ENCODE data around the gene B4GALNT1. TPM values are rescaled to one million over a fixed set of nuclear protein-coding genes. Genes with fewer than 3 reads are reported as not detected.
A peak's percentile ranks its signal among the peaks of the same experiment; 100 is the strongest.

The B4GALNT1 gene
- total RNA-seq, 1 donor from 2014 or later = 5.6 TPM

GRCh38 chr12:57584690-57585089 is 48.3 kb downstream of the B4GALNT1 start:
- peaks cover 16% of the 10 kb centered on the region for H3K27me3 Mint-ChIP-seq (ENCODE audit: unreplicated experiment)
- H3K4me1 Mint-ChIP-seq (ENCODE audit: unreplicated experiment) = no peaks in the 10 kb centered on the region
- DNase-seq (ENCODE audit: extremely low spot score, unreplicated experiment) = no peak
- H3K36me3 Mint-ChIP-seq (ENCODE audit: unreplicated experiment) = no peaks in the 10 kb centered on the region
- H3K4me3 Mint-ChIP-seq (ENCODE audit: unreplicated experiment) = no peak overlapping the region
- TF ChIP-seq, protein P1, sequence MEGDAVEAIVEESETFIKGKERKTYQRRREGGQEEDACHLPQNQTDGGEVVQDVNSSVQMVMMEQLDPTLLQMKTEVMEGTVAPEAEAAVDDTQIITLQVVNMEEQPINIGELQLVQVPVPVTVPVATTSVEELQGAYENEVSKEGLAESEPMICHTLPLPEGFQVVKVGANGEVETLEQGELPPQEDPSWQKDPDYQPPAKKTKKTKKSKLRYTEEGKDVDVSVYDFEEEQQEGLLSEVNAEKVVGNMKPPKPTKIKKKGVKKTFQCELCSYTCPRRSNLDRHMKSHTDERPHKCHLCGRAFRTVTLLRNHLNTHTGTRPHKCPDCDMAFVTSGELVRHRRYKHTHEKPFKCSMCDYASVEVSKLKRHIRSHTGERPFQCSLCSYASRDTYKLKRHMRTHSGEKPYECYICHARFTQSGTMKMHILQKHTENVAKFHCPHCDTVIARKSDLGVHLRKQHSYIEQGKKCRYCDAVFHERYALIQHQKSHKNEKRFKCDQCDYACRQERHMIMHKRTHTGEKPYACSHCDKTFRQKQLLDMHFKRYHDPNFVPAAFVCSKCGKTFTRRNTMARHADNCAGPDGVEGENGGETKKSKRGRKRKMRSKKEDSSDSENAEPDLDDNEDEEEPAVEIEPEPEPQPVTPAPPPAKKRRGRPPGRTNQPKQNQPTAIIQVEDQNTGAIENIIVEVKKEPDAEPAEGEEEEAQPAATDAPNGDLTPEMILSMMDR (IDR thresholded peaks at IDR 0.05) = no peak
- no peak overlapping the region for H3K27ac Mint-ChIP-seq (ENCODE audit: unreplicated experiment)
- H3K9me3 Mint-ChIP-seq (ENCODE audit: unreplicated experiment) = no peaks in the 10 kb centered on the region

- Mint-ChIP-seq H3K4me3 (ENCODE audit: unreplicated experiment) (no peak overlapping the region), H3K27me3 (ENCODE audit: unreplicated experiment) (peaks cover 16% of the 10 kb centered on the region), H3K4me1 (ENCODE audit: unreplicated experiment) (no peaks in the 10 kb centered on the region), H3K9me3 (ENCODE audit: unreplicated experiment) (no peaks in the 10 kb centered on the region), H3K36me3 (ENCODE audit: unreplicated experiment) (no peaks in the 10 kb centered on the region), H3K27ac (ENCODE audit: unreplicated experiment) (no peak overlapping the region)
- TF ChIP-seq, protein P1 (IDR thresholded peaks at IDR 0.05) = no peak
- no peak for DNase-seq (ENCODE audit: extremely low spot score, unreplicated experiment)
Measured at GRCh38 chr12:57584050-57584449, 49.0 kb downstream of the B4GALNT1 start.

GRCh38 chr12:57583008-57583831 is 49.8 kb downstream of the B4GALNT1 start:
- H3K9me3 Mint-ChIP-seq (ENCODE audit: unreplicated experiment) = no peaks in the 10 kb centered on the region
- no peaks in the 10 kb centered on the region for H3K36me3 Mint-ChIP-seq (ENCODE audit: unreplicated experiment)
- no peak overlapping the region for H3K27ac Mint-ChIP-seq (ENCODE audit: unreplicated experiment)
- peaks cover 20% of the 10 kb centered on the region for H3K27me3 Mint-ChIP-seq (ENCODE audit: unreplicated experiment)
- DNase-seq (ENCODE audit: extremely low spot score, unreplicated experiment) = no peak
- H3K4me3 Mint-ChIP-seq (ENCODE audit: unreplicated experiment) = no peak overlapping the region
- TF ChIP-seq, protein P1 (IDR thresholded peaks at IDR 0.05) = peak; percentile 97
- H3K4me1 Mint-ChIP-seq (ENCODE audit: unreplicated experiment) = no peaks in the 10 kb centered on the region

DNA sequence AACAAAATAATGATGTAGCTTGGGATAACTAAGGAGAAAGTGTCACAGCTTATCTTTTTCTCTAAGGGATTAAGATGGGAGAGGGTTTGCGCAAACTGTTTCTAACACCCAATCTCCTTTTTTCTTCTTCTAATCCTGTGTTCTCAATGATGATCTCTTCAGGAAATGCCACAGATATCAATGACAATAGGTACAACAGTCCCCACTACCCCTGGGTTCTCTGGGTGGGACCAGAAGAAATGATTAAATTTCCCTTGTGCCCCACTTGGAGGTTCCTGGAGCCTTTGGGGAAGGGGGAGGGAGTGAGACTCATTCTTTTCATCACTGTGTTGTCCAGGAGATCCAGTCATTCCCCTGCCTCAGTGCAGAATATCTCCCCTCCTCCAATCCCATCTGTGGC is 50.6 kb downstream of the B4GALNT1 start:
- H3K27me3 Mint-ChIP-seq (ENCODE audit: unreplicated experiment) = peaks cover 23% of the 10 kb centered on the region
- no peaks in the 10 kb centered on the region for H3K9me3 Mint-ChIP-seq (ENCODE audit: unreplicated experiment)
- H3K4me1 Mint-ChIP-seq (ENCODE audit: unreplicated experiment) = no peaks in the 10 kb centered on the region
- H3K4me3 Mint-ChIP-seq (ENCODE audit: unreplicated experiment) = no peak overlapping the region
- no peak for DNase-seq (ENCODE audit: extremely low spot score, unreplicated experiment)
- no peaks in the 10 kb centered on the region for H3K36me3 Mint-ChIP-seq (ENCODE audit: unreplicated experiment)
- TF ChIP-seq, protein P1 (IDR thresholded peaks at IDR 0.05) = no peak
- no peak overlapping the region for H3K27ac Mint-ChIP-seq (ENCODE audit: unreplicated experiment)

- no peak overlapping the region for H3K27ac Mint-ChIP-seq (ENCODE audit: unreplicated experiment)
- no peaks in the 10 kb centered on the region for H3K36me3 Mint-ChIP-seq (ENCODE audit: unreplicated experiment)
- H3K27me3 Mint-ChIP-seq (ENCODE audit: unreplicated experiment) = peaks cover 23% of the 10 kb centered on the region
- no peaks in the 10 kb centered on the region for H3K9me3 Mint-ChIP-seq (ENCODE audit: unreplicated experiment)
- TF ChIP-seq, protein P1 (IDR thresholded peaks at IDR 0.05) = no peak
- no peak for DNase-seq (ENCODE audit: extremely low spot score, unreplicated experiment)
- no peaks in the 10 kb centered on the region for H3K4me1 Mint-ChIP-seq (ENCODE audit: unreplicated experiment)
- no peak overlapping the region for H3K4me3 Mint-ChIP-seq (ENCODE audit: unreplicated experiment)
Measured at GRCh38 chr12:57581802-57582201, 51.2 kb downstream of the B4GALNT1 start.
